GM18909 (cell line): ENCODE data around the gene GPR108.

Experiments used
- ATAC-seq: cut with Tn5 transposase; IDR thresholded peaks from one replicate; pipeline ENCODE4 v1.9.1; 2021; ENCODE audit warnings: mild to moderate bottlenecking; ENCODE audit not compliant: unreplicated experiment, poor library complexity

GPR108 gene

GRCh38 chr19:6686628-6686975, 50.8 kb downstream of the GPR108 start:
- ATAC-seq, result no peak

DNA sequence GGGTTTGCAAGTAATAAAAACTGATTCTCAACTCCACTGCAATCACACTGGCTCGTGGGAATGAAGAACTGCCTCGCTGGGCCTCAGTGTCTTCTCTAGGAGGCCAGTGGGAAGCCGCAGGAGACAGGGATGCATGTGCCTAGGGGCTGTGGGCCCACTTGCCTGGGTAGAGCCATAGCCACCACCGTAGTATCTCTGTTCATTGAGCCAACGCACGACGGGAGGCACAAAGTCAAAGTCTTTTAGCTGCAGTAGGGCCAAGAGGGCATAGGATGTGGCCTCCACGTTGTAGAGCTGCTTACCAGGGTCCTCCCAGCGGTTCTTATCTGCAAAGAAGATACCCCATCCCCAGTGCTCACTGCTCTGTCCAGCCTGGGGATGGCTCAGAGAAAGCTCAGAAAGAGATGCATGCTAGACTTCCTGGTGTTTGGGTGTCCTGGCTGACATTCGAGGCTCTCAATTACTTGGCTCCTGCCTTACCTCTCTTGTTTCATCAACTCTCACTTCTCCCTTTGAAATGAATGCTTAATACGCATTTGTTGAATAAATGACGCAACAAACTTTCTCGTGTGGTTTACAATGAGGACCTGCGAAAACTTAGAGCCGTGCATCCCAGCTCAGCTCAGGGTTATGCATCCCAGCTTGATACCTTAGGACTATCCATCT, 51.3 kb downstream of the GPR108 start:
- no peak for ATAC-seq

- no peak for ATAC-seq
Observed at GRCh38 chr19:6685482-6685881, 51.9 kb downstream of the GPR108 start.

DNA sequence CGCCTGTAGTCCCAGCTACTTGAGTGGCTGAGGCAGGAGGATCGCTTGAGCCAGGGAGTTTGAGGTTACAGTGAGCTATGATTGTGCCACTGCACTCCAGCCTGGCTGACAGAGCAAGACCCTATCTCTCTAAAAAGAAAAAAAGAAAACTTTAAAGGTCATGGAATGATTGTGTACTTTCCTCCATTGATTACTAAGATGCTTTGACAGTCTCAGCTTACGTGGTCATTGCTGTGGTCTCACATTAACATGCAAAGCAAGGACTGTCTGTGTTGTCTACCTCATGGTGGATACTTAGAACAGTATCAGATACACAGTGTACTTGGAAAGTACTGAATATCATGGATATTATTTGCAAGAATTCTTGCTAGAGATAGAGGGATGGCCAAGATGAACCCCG, 53.4 kb downstream of the GPR108 start:
- ATAC-seq, result no peak

DNA sequence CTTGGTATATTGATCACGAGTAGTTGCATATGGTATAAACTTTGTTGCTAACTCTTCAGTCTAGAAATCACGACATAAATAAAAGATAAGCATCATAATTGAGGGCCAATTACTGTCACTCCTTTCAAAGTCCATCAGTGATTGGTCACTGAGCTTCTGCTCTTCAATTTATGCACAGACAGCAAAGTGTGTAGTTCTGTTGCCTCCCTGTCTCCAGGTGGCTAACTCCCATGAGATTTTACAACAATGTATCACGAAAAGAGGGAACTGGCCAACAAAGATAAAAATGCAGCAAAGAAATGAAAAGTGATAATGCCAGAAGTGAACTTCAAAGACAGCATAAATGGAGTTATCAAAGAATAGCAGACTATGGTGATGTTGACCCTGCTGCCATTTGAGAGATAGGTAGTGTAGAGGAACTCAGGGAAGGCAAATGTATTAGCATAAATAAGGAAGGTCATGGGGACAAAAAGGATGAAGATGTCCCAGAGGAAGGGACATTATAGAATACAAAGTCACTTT, 54.7 kb downstream of the GPR108 start:
- no peak for ATAC-seq

- ATAC-seq, result no peak
Observed at GRCh38 chr19:6680141-6680540, 57.2 kb downstream of the GPR108 start.
